Duodenal mucosa (tissue), 2 donors: ENCODE measurements around the gene MSI2.

ENCODE experiments used
- H3K27ac ChIP-seq: one replicate; pipeline ENCODE4 v1.7.0; 2013; ENCODE audit warnings: low read depth, low read length
- H3K27me3 ChIP-seq, 2 donors: one replicate each; pipeline ENCODE4 v1.7.0; 2013; ENCODE audit warnings: low read length in 2 of 2, control low read depth in 1 of 2; ENCODE audit not compliant: insufficient read depth in 2 of 2, control insufficient read depth in 1 of 2
- H3K36me3 ChIP-seq, 2 donors: one replicate each; pipeline ENCODE4 v1.7.0; 2013; ENCODE audit warnings: low read length in 2 of 2, control low read depth in 1 of 2; ENCODE audit not compliant: insufficient read depth in 2 of 2, control insufficient read depth in 1 of 2
- H3K4me1 ChIP-seq, 2 donors: one replicate each; pipeline ENCODE4 v1.7.0; 2013; ENCODE audit warnings: low read length in 2 of 2, control low read depth in 1 of 2; ENCODE audit not compliant: insufficient read depth in 2 of 2, control insufficient read depth in 1 of 2
- H3K4me3 ChIP-seq, 2 donors: one replicate each; pipeline ENCODE4 v1.7.0; 2013; ENCODE audit warnings: low read length in 2 of 2, low read depth in 1 of 2
- H3K9ac ChIP-seq, 2 donors: one replicate each; pipeline ENCODE4 v1.7.0; 2013; ENCODE audit warnings: low read length in 2 of 2, low read depth in 1 of 2
- H3K9me3 ChIP-seq, 2 donors: one replicate each; pipeline ENCODE4 v1.7.0; 2013; ENCODE audit warnings: low read length in 2 of 2, control low read depth in 1 of 2; ENCODE audit not compliant: control insufficient read depth in 1 of 2

Gene MSI2

GRCh38 chr17:57593739-57594462 is 337.6 kb downstream of the MSI2 start:
- Histone ChIP-seq H3K9ac (no peak overlapping the region), H3K9me3 (no peaks in the 10 kb centered on the region), H3K36me3 (no peaks in the 10 kb centered on the region), H3K4me1 (peaks cover 3 to 5% of the 10 kb centered on the region in 2 donors), H3K27me3 (no peaks in the 10 kb centered on the region), H3K27ac (no peak overlapping the region), H3K4me3 (no peak overlapping the region)

DNA sequence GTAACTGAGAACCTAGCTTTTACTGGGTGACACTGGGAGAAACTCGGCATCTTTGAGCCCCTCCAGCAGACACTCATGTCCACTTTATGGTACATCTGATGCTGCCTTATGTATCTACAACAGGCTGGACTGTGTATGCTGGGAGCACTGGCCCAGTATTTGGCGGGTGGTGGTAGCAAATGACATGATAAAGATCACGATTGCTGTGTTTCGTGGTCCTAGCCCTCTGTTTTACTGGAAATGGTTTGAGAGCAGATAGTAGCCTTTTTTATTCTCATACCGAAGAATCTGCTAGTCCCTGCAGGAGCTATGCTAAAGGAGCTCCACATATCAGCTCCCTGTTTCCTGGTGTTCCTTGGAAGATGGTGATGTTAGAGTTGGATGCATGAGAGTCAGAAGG is 338.4 kb downstream of the MSI2 start:
- H3K9me3 ChIP-seq = no peaks in the 10 kb centered on the region
- H3K4me3 ChIP-seq = no peak overlapping the region
- peaks cover 11 to 13% of the 10 kb centered on the region in 2 donors for H3K4me1 ChIP-seq
- H3K27me3 ChIP-seq = no peaks in the 10 kb centered on the region
- no peak overlapping the region for H3K27ac ChIP-seq
- H3K9ac ChIP-seq = no peak overlapping the region
- H3K36me3 ChIP-seq = no peaks in the 10 kb centered on the region

- Histone ChIP-seq H3K27me3 (no peaks in the 10 kb centered on the region), H3K9ac (no peak overlapping the region), H3K27ac (no peak overlapping the region), H3K4me1 (peaks cover 12 to 14% of the 10 kb centered on the region in 2 donors), H3K4me3 (no peak overlapping the region), H3K36me3 (no peaks in the 10 kb centered on the region), H3K9me3 (no peaks in the 10 kb centered on the region)
Observed at GRCh38 chr17:57595426-57595825, 339.1 kb downstream of the MSI2 start.

DNA sequence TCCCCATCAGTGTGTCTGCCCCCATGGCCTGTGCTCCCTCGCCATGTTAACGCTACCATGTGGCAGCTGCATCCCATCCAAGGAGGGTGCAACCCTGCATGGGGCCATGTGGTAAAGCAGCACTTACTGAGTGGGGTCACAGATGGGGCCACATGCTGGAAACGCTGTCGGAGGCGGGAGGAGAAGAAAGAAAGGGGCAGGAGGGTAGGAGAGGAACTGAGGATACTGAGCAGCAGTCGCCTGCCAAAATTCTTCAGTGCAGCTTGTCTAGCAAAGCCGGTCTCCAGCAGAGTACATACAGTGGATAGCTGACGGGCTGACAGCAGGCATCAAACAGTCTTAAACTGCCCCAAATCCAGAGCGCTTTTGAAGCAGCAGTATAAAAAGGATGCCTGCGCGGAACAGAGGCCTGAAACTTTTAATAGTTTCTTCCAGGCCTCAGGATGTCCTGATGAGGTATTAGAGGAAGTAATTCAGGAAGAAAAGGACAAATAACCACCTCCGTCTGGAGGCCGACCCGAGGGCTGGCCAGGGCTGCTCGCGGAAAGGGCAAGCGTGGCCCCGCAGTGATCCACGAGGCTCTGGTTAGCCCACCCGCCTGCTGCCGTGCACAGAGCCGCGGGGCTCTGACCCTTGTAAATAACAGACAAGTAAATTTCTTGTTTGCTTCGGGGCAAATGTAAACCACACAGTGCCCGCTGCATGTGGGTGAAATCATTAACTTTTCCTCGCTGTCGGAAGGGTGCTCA is 339.8 kb downstream of the MSI2 start:
- H3K9me3 ChIP-seq = no peaks in the 10 kb centered on the region
- no peaks in the 10 kb centered on the region for H3K27me3 ChIP-seq
- no peak overlapping the region for H3K9ac ChIP-seq
- no peaks in the 10 kb centered on the region for H3K36me3 ChIP-seq
- H3K27ac ChIP-seq = no peak overlapping the region
- H3K4me3 ChIP-seq = no peak overlapping the region
- H3K4me1 ChIP-seq = peaks cover 12 to 14% of the 10 kb centered on the region in 2 donors

DNA sequence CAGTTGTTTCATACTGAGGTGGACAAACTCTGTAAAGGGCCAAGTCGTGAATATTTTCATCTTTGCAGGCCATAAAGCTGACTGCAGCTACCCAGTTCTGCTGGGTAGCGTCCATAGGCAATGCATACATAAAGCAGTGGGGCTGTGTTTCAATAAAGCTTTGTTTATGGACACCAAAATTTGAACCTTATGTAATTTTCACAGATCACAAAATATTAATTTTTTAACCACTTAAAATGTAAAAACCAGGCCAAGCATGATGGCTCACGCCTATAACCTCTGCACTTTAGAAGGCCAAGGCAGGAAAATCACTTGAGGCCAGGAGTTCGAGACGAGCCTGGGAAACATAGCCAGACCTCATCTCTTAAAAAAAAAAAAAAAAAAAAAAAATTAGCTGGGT is 340.8 kb downstream of the MSI2 start:
- Histone ChIP-seq H3K4me3 (no peak overlapping the region), H3K9me3 (no peaks in the 10 kb centered on the region), H3K36me3 (no peaks in the 10 kb centered on the region), H3K4me1 (peaks cover 12 to 14% of the 10 kb centered on the region in 2 donors), H3K27ac (no peak overlapping the region), H3K27me3 (no peaks in the 10 kb centered on the region), H3K9ac (no peak overlapping the region)

- Histone ChIP-seq H3K27me3 (no peaks in the 10 kb centered on the region), H3K9me3 (no peaks in the 10 kb centered on the region), H3K9ac (no peak overlapping the region), H3K36me3 (no peaks in the 10 kb centered on the region), H3K4me1 (peaks cover 12 to 14% of the 10 kb centered on the region in 2 donors), H3K27ac (no peak overlapping the region), H3K4me3 (no peak overlapping the region)
Observed at GRCh38 chr17:57597531-57598453, 341.5 kb downstream of the MSI2 start.

GRCh38 chr17:57599271-57600045 is 343.1 kb downstream of the MSI2 start:
- Histone ChIP-seq H3K27ac (no peak overlapping the region), H3K27me3 (no peaks in the 10 kb centered on the region), H3K4me3 (no peak overlapping the region), H3K9ac (no peak overlapping the region), H3K4me1 (peaks cover 26 to 29% of the 10 kb centered on the region in 2 donors), H3K36me3 (no peaks in the 10 kb centered on the region), H3K9me3 (no peaks in the 10 kb centered on the region)

DNA sequence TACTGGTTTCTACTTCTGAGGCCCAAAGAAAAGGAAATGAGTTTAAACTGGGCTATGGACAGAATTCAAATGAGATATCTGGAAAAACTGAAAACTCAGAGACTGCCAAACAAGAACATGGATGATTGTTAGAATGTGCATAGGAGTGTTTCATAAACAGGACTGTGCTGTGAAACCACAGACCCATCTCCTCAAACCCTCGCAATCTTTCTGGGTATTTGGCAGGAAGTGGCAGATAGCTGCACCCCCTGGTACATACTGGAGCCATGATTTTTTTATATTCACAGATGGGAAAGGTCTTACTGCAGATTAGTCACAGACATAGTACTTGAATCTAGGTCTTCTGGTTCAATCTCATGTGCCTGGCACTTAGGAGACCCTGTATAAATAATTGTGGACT is 343.8 kb downstream of the MSI2 start:
- peaks cover 32 to 35% of the 10 kb centered on the region in 2 donors for H3K4me1 ChIP-seq
- H3K27ac ChIP-seq = no peak overlapping the region

DNA sequence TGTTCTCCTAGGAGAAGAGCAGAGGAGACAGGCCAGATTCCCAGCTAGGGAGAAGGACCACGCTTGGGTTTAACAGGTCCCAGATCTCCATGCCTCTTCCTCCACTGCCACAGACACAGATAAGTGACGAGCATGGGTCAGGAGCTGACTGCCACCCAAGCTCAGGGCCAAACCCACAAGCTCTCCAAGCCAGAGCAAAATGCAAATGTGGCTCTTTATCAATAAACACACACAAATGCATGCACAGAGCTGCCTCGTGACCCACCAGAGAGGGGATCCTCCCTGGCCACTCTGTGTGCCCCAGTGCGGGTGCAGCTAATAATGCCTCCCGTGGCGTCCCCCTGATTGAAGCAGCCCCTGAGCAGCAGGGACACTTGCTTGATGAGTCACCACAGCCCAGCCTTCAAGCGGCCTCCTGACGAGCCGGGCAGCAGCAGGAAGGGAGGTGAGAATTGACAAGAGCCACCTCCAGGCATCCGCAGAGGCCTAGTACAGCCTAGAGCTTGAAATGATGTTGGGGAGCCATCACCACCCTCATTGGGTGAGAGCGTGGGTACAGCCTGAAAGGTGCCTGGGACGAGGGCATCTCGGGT is 344.9 kb downstream of the MSI2 start:
- Histone ChIP-seq H3K9ac (no peak overlapping the region), H3K9me3 (no peaks in the 10 kb centered on the region), H3K4me1 (peaks cover 44 to 47% of the 10 kb centered on the region in 2 donors), H3K4me3 (no peak overlapping the region), H3K27me3 (no peaks in the 10 kb centered on the region), H3K27ac (no peak overlapping the region), H3K36me3 (no peaks in the 10 kb centered on the region)

More for the DNA sequence above, 343.8 kb downstream of the MSI2 start:
- Histone ChIP-seq H3K36me3 (no peaks in the 10 kb centered on the region), H3K27me3 (no peaks in the 10 kb centered on the region), H3K9ac (no peak overlapping the region), H3K9me3 (no peaks in the 10 kb centered on the region), H3K4me3 (no peak overlapping the region)
